WI38 (cell line): ENCODE data around the gene ARID5B.
A peak's percentile ranks its signal among the peaks of the same experiment; 100 is the strongest.

Source experiments
- H3K4me3 ChIP-seq: 2 replicates; pipeline ENCODE4 v1.5.1; 2011; ENCODE audit warnings: low read depth, mild to moderate bottlenecking, control low read depth, low read length
- TF ChIP-seq, protein P1 (sequence below): IDR thresholded peaks from 2 replicates; pipeline ENCODE4 v1.5.1; 2012; ENCODE audit warnings: low read depth, mild to moderate bottlenecking, control low read depth, low read length

ARID5B gene

GRCh38 chr10:62034096-62034640 is 132.7 kb downstream of the ARID5B start:
- H3K4me3 ChIP-seq, result no peak overlapping the region
- TF ChIP-seq, protein P1, sequence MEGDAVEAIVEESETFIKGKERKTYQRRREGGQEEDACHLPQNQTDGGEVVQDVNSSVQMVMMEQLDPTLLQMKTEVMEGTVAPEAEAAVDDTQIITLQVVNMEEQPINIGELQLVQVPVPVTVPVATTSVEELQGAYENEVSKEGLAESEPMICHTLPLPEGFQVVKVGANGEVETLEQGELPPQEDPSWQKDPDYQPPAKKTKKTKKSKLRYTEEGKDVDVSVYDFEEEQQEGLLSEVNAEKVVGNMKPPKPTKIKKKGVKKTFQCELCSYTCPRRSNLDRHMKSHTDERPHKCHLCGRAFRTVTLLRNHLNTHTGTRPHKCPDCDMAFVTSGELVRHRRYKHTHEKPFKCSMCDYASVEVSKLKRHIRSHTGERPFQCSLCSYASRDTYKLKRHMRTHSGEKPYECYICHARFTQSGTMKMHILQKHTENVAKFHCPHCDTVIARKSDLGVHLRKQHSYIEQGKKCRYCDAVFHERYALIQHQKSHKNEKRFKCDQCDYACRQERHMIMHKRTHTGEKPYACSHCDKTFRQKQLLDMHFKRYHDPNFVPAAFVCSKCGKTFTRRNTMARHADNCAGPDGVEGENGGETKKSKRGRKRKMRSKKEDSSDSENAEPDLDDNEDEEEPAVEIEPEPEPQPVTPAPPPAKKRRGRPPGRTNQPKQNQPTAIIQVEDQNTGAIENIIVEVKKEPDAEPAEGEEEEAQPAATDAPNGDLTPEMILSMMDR, result no peak

GRCh38 chr10:62036186-62037081 is 134.9 kb downstream of the ARID5B start:
- TF ChIP-seq, protein P1, result no peak
- no peak overlapping the region for H3K4me3 ChIP-seq

- H3K4me3 ChIP-seq, result no peak overlapping the region
- TF ChIP-seq, protein P1, result no peak
Observed at GRCh38 chr10:62037166-62037831, 135.8 kb downstream of the ARID5B start.

DNA sequence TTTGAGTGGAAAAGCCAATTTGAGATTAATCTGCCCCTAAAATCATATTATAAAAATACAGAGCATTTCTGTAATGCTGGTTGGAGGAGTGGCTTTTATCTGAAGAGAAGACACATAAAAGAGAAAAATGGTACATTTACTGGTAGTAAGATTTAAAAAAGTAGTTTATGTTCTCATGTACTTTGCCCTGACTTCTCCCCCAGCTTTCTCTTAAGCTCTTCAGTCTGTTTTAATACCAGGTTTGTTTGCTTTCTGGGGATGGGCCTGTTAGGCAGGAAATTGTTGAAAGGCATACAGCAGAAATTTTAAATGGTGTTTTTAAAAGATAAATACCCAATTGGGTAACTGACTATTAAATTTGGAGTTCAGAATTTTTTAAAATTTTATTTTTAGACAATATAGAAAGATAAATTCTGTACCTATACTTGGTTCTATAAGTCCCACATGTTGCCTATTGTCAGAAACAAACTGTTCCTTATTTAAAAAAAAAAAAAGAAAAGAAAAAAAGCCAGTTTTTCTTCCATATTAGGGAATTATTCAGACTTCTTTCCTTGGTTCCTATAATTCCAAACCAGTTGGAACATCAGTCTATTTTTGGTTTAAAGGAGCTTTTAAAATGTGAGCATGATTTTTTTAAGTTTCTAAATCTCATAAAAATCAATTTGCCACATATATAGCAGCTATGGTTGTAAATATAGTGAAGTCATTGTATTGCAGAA is 136.6 kb downstream of the ARID5B start:
- H3K4me3 ChIP-seq, result no peak overlapping the region
- TF ChIP-seq, protein P1, result no peak

DNA sequence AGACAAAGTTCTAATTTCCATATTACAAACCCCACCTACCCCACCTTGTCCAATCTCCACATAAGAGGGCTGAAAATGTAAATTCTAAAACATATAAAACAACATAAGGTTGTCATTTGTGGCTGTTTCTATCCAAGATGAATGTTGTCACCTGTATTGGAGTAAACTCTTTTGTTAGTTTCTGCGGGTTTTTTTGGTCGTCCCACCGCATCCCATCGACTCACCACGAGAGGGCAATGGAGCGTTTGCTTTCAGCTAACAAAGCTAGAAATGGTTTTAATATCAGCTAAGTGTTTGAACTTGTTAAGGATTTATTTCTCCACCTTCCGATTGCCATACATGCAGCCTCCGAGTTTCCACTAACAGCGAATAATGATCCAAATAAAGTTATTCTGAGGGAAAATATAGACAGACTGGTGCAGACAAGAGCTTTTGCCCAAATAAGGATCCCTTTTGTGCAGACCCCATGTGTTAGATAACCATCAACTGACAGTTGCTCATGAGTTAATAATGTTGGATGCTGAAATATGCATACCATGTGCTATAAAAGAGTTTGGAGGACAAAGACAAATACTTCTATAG is 137.2 kb downstream of the ARID5B start:
- TF ChIP-seq, protein P1, result peak; percentile 76
- H3K4me3 ChIP-seq, result no peak overlapping the region

DNA sequence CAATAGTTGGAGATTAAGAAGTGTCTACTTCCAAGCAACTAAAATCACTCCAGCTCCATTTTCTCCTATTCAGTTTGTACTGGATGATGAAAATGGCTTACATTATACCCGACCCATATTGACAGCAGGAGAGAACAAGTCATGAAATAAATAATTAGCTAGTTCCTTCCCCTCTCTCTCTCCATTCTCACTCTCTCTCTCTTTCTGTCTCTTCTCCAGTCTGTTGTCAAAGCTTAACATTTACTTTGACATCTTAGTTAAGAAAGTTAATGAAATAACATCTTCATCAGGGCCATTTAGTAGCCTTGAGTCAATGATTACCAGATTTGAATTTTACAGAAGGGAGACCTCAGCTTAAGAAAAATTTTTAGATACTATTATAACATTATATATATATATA is 138.5 kb downstream of the ARID5B start:
- no peak overlapping the region for H3K4me3 ChIP-seq
- TF ChIP-seq, protein P1, result no peak
